Measurements from ENCODE around the gene PCDHGA9. TPM values are rescaled to one million over a fixed set of nuclear protein-coding genes. Genes with fewer than 3 reads are reported as not detected.
"Not testable (repeated sequence)": the region's sequence is repeated elsewhere in the genome, so short reads cannot be mapped to it uniquely, and the experiment has no call there.

The PCDHGA9 gene
- total RNA-seq, 1 donor from 2014 or later: 4.8 TPM

GRCh38 chr5:141398608-141399007 lies 4.0 kb upstream of the PCDHGA9 start:
- intact Hi-C loops (cut with DNase I): no loop called here

GRCh38 chr5:141399555-141400258 lies 2.9 kb upstream of the PCDHGA9 start:
- no peaks in the 10 kb centered on the region for H3K4me1 ChIP-seq
- H3K36me3 ChIP-seq: no peaks in the 10 kb centered on the region
- ATAC-seq (no peak), DNase-seq (no peak)
- no peak overlapping the region for H3K27ac ChIP-seq
- TF ChIP-seq, protein P1, sequence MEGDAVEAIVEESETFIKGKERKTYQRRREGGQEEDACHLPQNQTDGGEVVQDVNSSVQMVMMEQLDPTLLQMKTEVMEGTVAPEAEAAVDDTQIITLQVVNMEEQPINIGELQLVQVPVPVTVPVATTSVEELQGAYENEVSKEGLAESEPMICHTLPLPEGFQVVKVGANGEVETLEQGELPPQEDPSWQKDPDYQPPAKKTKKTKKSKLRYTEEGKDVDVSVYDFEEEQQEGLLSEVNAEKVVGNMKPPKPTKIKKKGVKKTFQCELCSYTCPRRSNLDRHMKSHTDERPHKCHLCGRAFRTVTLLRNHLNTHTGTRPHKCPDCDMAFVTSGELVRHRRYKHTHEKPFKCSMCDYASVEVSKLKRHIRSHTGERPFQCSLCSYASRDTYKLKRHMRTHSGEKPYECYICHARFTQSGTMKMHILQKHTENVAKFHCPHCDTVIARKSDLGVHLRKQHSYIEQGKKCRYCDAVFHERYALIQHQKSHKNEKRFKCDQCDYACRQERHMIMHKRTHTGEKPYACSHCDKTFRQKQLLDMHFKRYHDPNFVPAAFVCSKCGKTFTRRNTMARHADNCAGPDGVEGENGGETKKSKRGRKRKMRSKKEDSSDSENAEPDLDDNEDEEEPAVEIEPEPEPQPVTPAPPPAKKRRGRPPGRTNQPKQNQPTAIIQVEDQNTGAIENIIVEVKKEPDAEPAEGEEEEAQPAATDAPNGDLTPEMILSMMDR (IDR thresholded peaks at IDR 0.05): no peak
- peaks cover 63% of the 10 kb centered on the region for H3K9me3 ChIP-seq
- peaks cover 40% of the 10 kb centered on the region for H3K27me3 ChIP-seq (ENCODE audit: low read depth)
- H3K4me3 ChIP-seq: no peak overlapping the region
- intact Hi-C loops (cut with DNase I): no loop called here

More at GRCh38 chr5:141398608-141399007, 4.0 kb upstream of the PCDHGA9 start:
- TF ChIP-seq, protein P1 (IDR thresholded peaks at IDR 0.05): no peak
- Histone ChIP-seq H3K27me3 (ENCODE audit: low read depth) (peaks cover 45% of the 10 kb centered on the region), H3K27ac (no peak overlapping the region), H3K4me1 (no peaks in the 10 kb centered on the region), H3K9me3 (peaks cover 68% of the 10 kb centered on the region), H3K36me3 (no peaks in the 10 kb centered on the region), H3K4me3 (no peak overlapping the region)
- no peak for ATAC-seq
- DNase-seq: no peak

GRCh38 chr5:141403387-141403786 lies 809 bp downstream of the PCDHGA9 start:
- ATAC-seq (no peak), DNase-seq (no peak)
- H3K27ac ChIP-seq: no peak overlapping the region
- intact Hi-C loops (cut with DNase I): no loop called here
- no peaks in the 10 kb centered on the region for H3K36me3 ChIP-seq
- H3K27me3 ChIP-seq (ENCODE audit: low read depth): peaks cover 20% of the 10 kb centered on the region
- H3K4me3 ChIP-seq: peak overlapping the region; percentile 32
- peaks cover 54% of the 10 kb centered on the region for H3K9me3 ChIP-seq
- TF ChIP-seq, protein P1 (IDR thresholded peaks at IDR 0.05): no peak
- no peaks in the 10 kb centered on the region for H3K4me1 ChIP-seq

DNA sequence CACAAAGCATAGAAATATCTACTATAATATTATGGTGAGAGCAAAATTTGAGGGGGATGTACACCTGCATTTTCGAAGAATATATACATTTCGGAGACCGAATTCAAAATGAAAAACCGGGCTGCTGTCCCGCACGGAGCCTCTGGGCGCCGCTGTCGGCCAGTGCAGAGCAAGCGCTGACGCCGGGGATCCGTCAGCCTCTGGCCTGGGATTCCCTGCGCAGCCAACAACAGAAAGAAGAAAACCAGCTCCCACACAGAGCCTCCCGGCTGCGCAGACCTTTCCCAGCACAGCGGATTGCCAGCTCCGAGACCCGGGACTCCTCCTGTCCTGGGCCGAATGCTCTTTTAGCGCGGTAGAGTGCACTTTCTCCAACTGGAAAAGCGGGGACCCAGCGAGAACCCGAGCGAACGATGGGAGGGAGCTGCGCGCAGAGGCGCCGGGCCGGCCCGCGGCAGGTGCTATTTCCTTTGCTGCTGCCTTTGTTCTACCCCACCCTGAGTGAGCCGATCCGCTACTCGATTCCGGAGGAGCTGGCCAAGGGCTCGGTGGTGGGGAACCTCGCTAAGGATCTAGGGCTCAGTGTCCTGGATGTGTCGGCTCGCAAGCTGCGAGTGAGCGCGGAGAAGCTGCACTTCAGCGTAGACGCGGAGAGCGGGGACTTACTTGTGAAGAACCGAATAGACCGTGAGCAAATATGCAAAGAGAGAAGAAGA lies 5.4 kb downstream of the PCDHGA9 start, which contains the start of gene PCDHGB6:
PCDHGB6 (plus strand) TSS at position 232 of the 716 bp plus-strand sequence; CDS start at position 414, 182 bp downstream.
- H3K4me3 ChIP-seq: peak within 1 kb of the TSS; percentile 44
- H3K4me1 ChIP-seq; H3K36me3 ChIP-seq; intact Hi-C loops (cut with DNase I); H3K27ac ChIP-seq: not testable (repeated sequence)
- DNase-seq (peak; percentile 76), ATAC-seq (peak; percentile 84 to 90)
- H3K9me3 ChIP-seq: peaks cover 65% of the 10 kb centered on the region
- TF ChIP-seq, protein P1 (IDR thresholded peaks at IDR 0.05): peak; percentile 59
- peaks cover 16% of the 10 kb centered on the region for H3K27me3 ChIP-seq (ENCODE audit: low read depth)

DNA sequence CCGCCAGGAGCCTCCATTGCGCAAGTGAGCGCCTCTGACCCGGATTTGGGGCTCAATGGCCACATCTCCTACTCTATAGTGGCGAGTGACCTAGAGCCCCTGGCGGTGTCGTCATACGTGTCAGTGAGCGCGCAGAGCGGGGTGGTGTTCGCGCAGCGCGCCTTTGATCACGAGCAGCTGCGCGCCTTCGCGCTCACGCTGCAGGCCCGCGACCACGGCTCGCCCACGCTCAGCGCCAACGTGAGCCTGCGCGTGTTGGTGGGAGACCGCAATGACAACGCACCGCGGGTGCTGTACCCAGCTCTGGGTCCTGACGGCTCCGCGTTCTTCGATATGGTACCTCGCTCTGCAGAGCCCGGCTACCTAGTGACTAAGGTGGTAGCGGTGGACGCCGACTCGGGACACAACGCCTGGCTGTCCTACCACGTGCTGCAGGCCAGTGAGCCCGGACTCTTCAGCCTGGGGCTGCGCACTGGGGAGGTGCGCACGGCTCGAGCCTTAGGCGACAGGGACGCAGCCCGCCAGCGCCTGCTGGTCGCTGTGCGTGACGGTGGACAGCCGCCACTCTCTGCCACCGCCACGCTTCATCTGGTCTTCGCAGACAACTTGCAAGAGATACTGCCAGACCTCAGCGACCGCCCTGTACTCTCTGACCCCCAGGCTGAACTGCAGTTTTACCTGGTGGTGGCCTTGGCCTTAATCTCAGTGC lies 7.2 kb downstream of the PCDHGA9 start:
- no peaks in the 10 kb centered on the region for H3K36me3 ChIP-seq
- no peak overlapping the region for H3K27ac ChIP-seq
- ATAC-seq: no peak
- intact Hi-C loops (cut with DNase I): no loop called here
- TF ChIP-seq, protein P1 (IDR thresholded peaks at IDR 0.05): no peak
- H3K9me3 ChIP-seq: peaks cover 72% of the 10 kb centered on the region
- no peak for DNase-seq
- H3K4me3 ChIP-seq: no peak overlapping the region
- H3K4me1 ChIP-seq: peaks cover 3% of the 10 kb centered on the region
- H3K27me3 ChIP-seq (ENCODE audit: low read depth): peaks cover 15% of the 10 kb centered on the region

Measured in lower lobe of right lung (tissue), 2 donors.